HCT116 (cell line): ENCODE measurements around the gene CNTNAP5. TPM values are rescaled to one million over a fixed set of nuclear protein-coding genes. Genes with fewer than 3 reads are reported as not detected.

Experiments used
- ATAC-seq: fragments of 200-7000 bp; cut with Tn5 transposase; 2 replicates; pipeline ENCODE4 v1.9.1; 2020; ENCODE audit warnings: mild to moderate bottlenecking, moderate library complexity
- BruUV-seq: library from RNA; stranded (reverse); fragments of 400-500 nt; replicated peaks from 2 replicates; lab custom pipeline; 2021; lab: Mats Ljungman, UMichigan
- CTCF ChIA-PET: fragments of 300-600 bp; sonication (Branson Sonifier 250); formaldehyde crosslinking; loops from one replicate; lab custom pipeline; 2021; ENCODE audit warnings: antibody characterized with exemption; lab: Charles Lee
- POLR2A ChIA-PET: fragments of 300-600, 350-600 bp; sonication (Branson Sonifier 250); formaldehyde crosslinking; loops from one replicate; lab custom pipeline; 2021; ENCODE audit warnings: antibody characterized with exemption; lab: Charles Lee
- RAD21 ChIA-PET, 2 experiments: fragments of 300-600 bp; sonication (Branson Sonifier 250); formaldehyde crosslinking; loops; one replicate each; lab custom pipeline; 2023; ENCODE audit warnings: low total read pairs in 2 of 2; ENCODE audit not compliant: uncharacterized antibody in 2 of 2, unreplicated experiment in 2 of 2, low non-redundant PET in 1 of 2; lab: Charles Lee
- DNase-seq: peaks from one replicate; pipeline ENCODE4 v3.0.0-alpha.2; 2010; ENCODE audit warnings: low read depth, low spot score
- H2AFZ ChIP-seq: fragments of 200-600 bp; shearing (Covaris generic), sonication (generic); 2 replicates; pipeline ENCODE4 v1.6.1; 2017; ENCODE audit warnings: low read depth, mixed run types, mixed read lengths, antibody characterized with exemption, low read length; ENCODE audit not compliant: poor library complexity, severe bottlenecking
- H3K27ac ChIP-seq: 2 replicates; pipeline ENCODE4 v1.5.1; 2012; ENCODE audit warnings: low read depth, low read length
- H3K27me3 ChIP-seq: fragments of 200-600 bp; sonication (generic); 2 replicates; pipeline ENCODE4 v1.6.1; 2016; ENCODE audit warnings: mixed run types, low read length, mixed read lengths; ENCODE audit not compliant: insufficient read depth
- H3K36me3 ChIP-seq, 2 experiments: fragments of 200-500 bp in 1 of 2; fragments of 200-600 bp in 1 of 2; sonication (Bioruptor generic) in 1 of 2; sonication (generic) in 1 of 2; 2 replicates each; pipeline versions ENCODE4 v1.5.1 to v1.6.1; 2014 to 2016; ENCODE audit warnings: low read length in 2 of 2, inconsistent platforms in 1 of 2, mixed read lengths in 1 of 2, mixed run types in 1 of 2; ENCODE audit not compliant: insufficient read depth in 2 of 2, control insufficient read depth in 1 of 2
- H3K4me1 ChIP-seq, 2 experiments: fragments of 200-600 bp in 1 of 2; sonication (generic) in 1 of 2; 2 replicates each; pipeline versions ENCODE4 v1.5.1 to v1.6.1; 2012 to 2017; ENCODE audit warnings: low read length in 2 of 2, inconsistent platforms in 1 of 2, mild to moderate bottlenecking in 1 of 2, mixed read lengths in 1 of 2, mixed run types in 1 of 2, moderate library complexity in 1 of 2; ENCODE audit not compliant: insufficient read depth in 2 of 2, control insufficient read depth in 1 of 2
- H3K4me2 ChIP-seq: fragments of 200-600 bp; sonication (generic); 2 replicates; pipeline ENCODE4 v1.6.1; 2017; ENCODE audit warnings: mixed run types, low read length, mixed read lengths
- H3K4me3 ChIP-seq, 2 experiments: fragments of 200-600 bp in 1 of 2; sonication (generic) in 1 of 2; replicated peaks in 1 of 2; 2 replicates each; pipeline ENCODE4 v1.5.1; 2011 to 2016; ENCODE audit warnings: low read length in 2 of 2, control low read depth in 1 of 2, low read depth in 1 of 2, mild to moderate bottlenecking in 1 of 2, mixed read lengths in 1 of 2, mixed run types in 1 of 2
- H3K79me2 ChIP-seq: fragments of 200-600 bp; sonication (generic); 2 replicates; pipeline ENCODE4 v1.6.1; 2017; ENCODE audit warnings: mild to moderate bottlenecking, mixed run types, low read length, moderate library complexity, mixed read lengths; ENCODE audit not compliant: insufficient read depth
- H3K9ac ChIP-seq: fragments of 200-600 bp; sonication (generic); 2 replicates; pipeline ENCODE4 v1.6.1; 2016; ENCODE audit warnings: low read length, mixed read lengths
- H3K9me2 ChIP-seq: fragments of 200-600 bp; sonication (generic), shearing (Covaris generic); 2 replicates; pipeline ENCODE4 v1.6.1; 2017; ENCODE audit warnings: mixed run types, mild to moderate bottlenecking, moderate library complexity; ENCODE audit not compliant: insufficient read depth
- H3K9me3 ChIP-seq, 2 experiments: fragments of 200-500 bp in 1 of 2; fragments of 200-600 bp in 1 of 2; sonication (Bioruptor generic) in 1 of 2; sonication (generic) in 1 of 2; 2 replicates each; pipeline ENCODE4 v1.6.1; 2014 to 2017; ENCODE audit warnings: low read length in 2 of 2, mixed read lengths in 2 of 2, inconsistent platforms in 1 of 2, low read depth in 1 of 2, mild to moderate bottlenecking in 1 of 2, mixed run types in 1 of 2, moderate library complexity in 1 of 2; ENCODE audit not compliant: control insufficient read depth in 1 of 2, insufficient read depth in 1 of 2
- H4K20me1 ChIP-seq: fragments of 200-600 bp; sonication (generic), shearing (Covaris generic); 2 replicates; pipeline ENCODE4 v1.6.1; 2017; ENCODE audit warnings: mixed run types, mild to moderate bottlenecking, moderate library complexity; ENCODE audit not compliant: insufficient read depth
- ATF3 ChIP-seq: IDR thresholded peaks from 2 replicates; pipeline ENCODE4 v1.6.1; 2012
- CBX3 ChIP-seq: IDR thresholded peaks from 2 replicates; pipeline ENCODE4 v1.6.1; 2012; ENCODE audit warnings: low read depth
- CTCF ChIP-seq, 3 experiments: fragments of 200-600 bp in 1 of 3; sonication (generic) in 1 of 3; IDR thresholded peaks in 2 of 3; conservative IDR thresholded peaks in 1 of 3; 2 replicates each; pipeline ENCODE4 v1.5.1; 2012 to 2017; ENCODE audit warnings: low read depth in 2 of 3, low read length in 2 of 3, antibody characterized with exemption in 1 of 3, borderline replicate concordance in 1 of 3, control low read depth in 1 of 3, mild to moderate bottlenecking in 1 of 3, mixed read lengths in 1 of 3, mixed run types in 1 of 3, moderate library complexity in 1 of 3; ENCODE audit not compliant: insufficient read depth in 1 of 3
- EGR1 ChIP-seq: IDR thresholded peaks from 2 replicates; pipeline ENCODE4 v1.6.1; 2012; ENCODE audit warnings: low read depth
- ELF1 ChIP-seq: IDR thresholded peaks from 2 replicates; pipeline ENCODE4 v1.6.1; 2012; ENCODE audit warnings: low read depth, borderline replicate concordance
- EZH2 ChIP-seq: fragments of 200-600 bp; sonication (generic); IDR thresholded peaks from 2 replicates; pipeline ENCODE4 v1.6.1; 2017; ENCODE audit warnings: antibody characterized with exemption, mixed run types
- FOSL1 ChIP-seq: IDR thresholded peaks from 2 replicates; pipeline ENCODE4 v1.6.1; 2012; ENCODE audit warnings: low read depth
- JUND ChIP-seq: IDR thresholded peaks from 2 replicates; pipeline ENCODE4 v1.6.1; 2012
- POLR2A ChIP-seq: IDR thresholded peaks from 2 replicates; pipeline ENCODE4 v1.7.0; 2011; ENCODE audit warnings: borderline replicate concordance; ENCODE audit not compliant: insufficient read depth, insufficient read length; ENCODE audit errors: extremely low read depth
- POLR2AphosphoS5 ChIP-seq: IDR thresholded peaks from 2 replicates; pipeline ENCODE4 v1.6.1; 2011; ENCODE audit warnings: mild to moderate bottlenecking, low read depth, low read length, moderate library complexity
- REST ChIP-seq: IDR thresholded peaks from 2 replicates; pipeline ENCODE4 v1.6.1; 2012; ENCODE audit warnings: low read depth
- SP1 ChIP-seq: IDR thresholded peaks from 2 replicates; pipeline ENCODE4 v1.6.1; 2012; ENCODE audit warnings: low read depth
- YY1 ChIP-seq: IDR thresholded peaks from 2 replicates; pipeline ENCODE4 v1.6.1; 2011; ENCODE audit warnings: low read length, low read depth, moderate library complexity, mild to moderate bottlenecking; ENCODE audit not compliant: insufficient replicate concordance; ENCODE audit errors: extremely low read depth
- ZFX ChIP-seq: fragments of 450-650 bp; IDR thresholded peaks from 2 replicates; pipeline ENCODE4 v1.6.1; 2017
- ZNF274 ChIP-seq: fragments of 200-500 bp; sonication (Bioruptor generic); IDR thresholded peaks from 2 replicates; pipeline ENCODE4 v1.6.1; 2014; ENCODE audit warnings: mild to moderate bottlenecking, low read depth, low read length, inconsistent platforms
- intact Hi-C: fragments of 100-400 bp; cut with micrococcal nuclease; formaldehyde crosslinking; loops from 2 replicates; pipeline ENCODE4 v1.10.0; 2022
- total RNA-seq: library from RNA; stranded (reverse); gene quantifications from one replicate; pipeline ENCODE4 v1.2.1, GENCODE V29; 2021; ENCODE audit not compliant: unreplicated experiment

The CNTNAP5 gene
- total RNA-seq, 1 experiment from 2014 or later, result not detected

- Histone ChIP-seq H3K4me2 (no peak overlapping the region), H2AFZ (no peak overlapping the region), H3K36me3 (no peaks in the 10 kb centered on the region), H3K9ac (no peak overlapping the region), H3K79me2 (no peaks in the 10 kb centered on the region), H3K27me3 (no peaks in the 10 kb centered on the region), H3K9me2 (no peaks in the 10 kb centered on the region), H3K27ac (no peak overlapping the region), H3K9me3 (peaks cover 0 to 12% of the 10 kb centered on the region in 2 experiments; a peak in 2 of 4 replicates)
- intact Hi-C loops, result no loop called here
- ChIA-PET POLR2A (no interaction called here), CTCF (no interaction called here)
- no peak for ATAC-seq
- no peak for DNase-seq
- TF ChIP-seq CBX3 (no peak), EZH2 (no peak), JUND (no peak), REST (no peak), ATF3 (no peak), POLR2AphosphoS5 (no peak), ZFX (no peak), POLR2A (no peak), YY1 (no peak), ZNF274 (no peak), EGR1 (no peak), SP1 (no peak), FOSL1 (no peak), ELF1 (no peak), CTCF (IDR thresholded peaks at IDR 0.05 in 2 of 3, conservative IDR thresholded peaks at IDR 0.05 in 1 of 3; ENCODE audit: borderline replicate concordance in 1 of 3, insufficient read depth in 1 of 3, low read depth in 2 of 3, low read length in 2 of 3) (no peak)
- TF ChIP-seq, all 23 proteins: peak for 0
- RAD21 ChIA-PET, result no interaction called here
- Histone ChIP-seq H3K4me3 (no peak overlapping the region), H4K20me1 (no peaks in the 10 kb centered on the region), H3K4me1 (no peaks in the 10 kb centered on the region)
- no TSS peak for BruUV-seq
Measured at GRCh38 chr2:124316881-124317605, 292.0 kb downstream of the CNTNAP5 start.
